ENCODE results near the gene CYS1.
"Not testable (repeated sequence)": the region's sequence is repeated elsewhere in the genome, so short reads cannot be mapped to it uniquely, and the experiment has no call there.

CYS1 gene

DNA sequence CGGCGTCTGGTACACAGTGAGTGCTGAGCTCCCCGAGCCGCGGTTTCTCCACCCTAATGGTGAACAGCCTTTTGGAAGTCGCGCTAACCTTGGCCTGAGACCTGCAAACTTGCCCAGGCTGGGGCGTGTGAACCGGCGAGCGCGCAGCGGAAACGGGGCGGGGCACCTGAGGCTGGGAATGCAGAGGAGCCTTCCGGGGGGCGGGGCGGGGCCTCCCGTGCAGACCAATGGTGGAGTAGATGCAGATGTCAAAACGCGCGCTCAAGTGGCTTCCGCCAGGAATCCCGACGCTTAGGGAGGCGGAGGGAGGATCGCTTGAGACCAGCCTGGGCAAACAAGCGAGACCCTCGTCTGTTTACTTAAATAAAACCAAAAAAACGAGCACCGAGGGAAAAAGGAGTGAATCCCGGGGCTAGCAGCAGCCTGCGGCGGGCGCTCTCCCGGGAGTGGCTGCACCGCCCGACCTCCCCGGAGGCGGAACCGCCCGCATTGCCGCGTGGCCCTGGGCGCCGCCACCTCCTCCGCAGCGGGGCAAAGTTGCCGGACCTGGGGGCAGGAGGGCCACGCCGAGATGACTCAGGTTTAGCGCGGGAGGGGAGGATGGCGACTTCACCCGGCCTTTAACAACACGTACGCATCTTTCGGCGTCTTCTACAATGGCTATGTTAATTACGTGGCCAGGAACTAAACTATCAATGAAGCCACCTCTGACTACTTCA, 40.1 kb upstream of the CYS1 start:
- Histone ChIP-seq H3K27me3 (ENCODE audit: control insufficient read depth, insufficient read depth, low read length) (no peaks in the 10 kb centered on the region), H3K4me3 (ENCODE audit: low read depth, low read length) (peak overlapping the region; percentile 85), H3K9me3 (ENCODE audit: control insufficient read depth, insufficient read depth, low read length) (no peaks in the 10 kb centered on the region), H3K9ac (ENCODE audit: low read depth, low read length) (peak overlapping the region; percentile 78), H3K27ac (ENCODE audit: low read depth, low read length) (peak overlapping the region; percentile 99), H3K4me1 (ENCODE audit: control insufficient read depth, insufficient read depth, low read length) (0 out of 2 replicates have a peak, but pooled peaks cover 6% of the 10 kb centered on the region), H3K36me3 (ENCODE audit: control insufficient read depth, insufficient read depth, low read length) (peaks cover 19% of the 10 kb centered on the region)

DNA sequence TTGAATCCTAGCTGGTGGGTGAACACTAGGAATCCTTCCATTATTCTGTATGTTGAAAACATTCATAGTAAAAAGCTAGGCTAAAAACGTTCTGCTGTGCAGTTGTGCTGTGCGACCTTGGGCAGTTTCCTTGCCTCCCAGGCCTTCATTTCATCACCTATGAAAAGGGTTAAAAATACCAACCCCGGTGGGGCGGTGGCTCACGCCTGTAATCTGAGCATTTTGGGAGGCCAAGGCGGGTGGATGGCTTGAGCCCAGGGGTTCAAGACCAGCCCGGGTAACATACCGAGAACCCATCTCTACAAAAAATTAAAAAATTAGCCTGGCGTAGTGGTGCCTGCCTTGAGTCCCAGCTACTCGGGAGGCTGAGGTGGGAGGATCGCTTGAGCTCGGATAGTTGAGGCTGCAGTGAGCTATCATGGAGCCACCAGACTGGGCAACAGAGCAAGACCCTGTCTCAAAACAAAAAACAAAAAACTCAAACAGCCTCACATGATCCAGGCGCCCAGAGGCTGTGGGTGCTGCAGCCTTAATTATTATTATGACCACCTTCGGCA, 39.5 kb upstream of the CYS1 start:
- H3K27ac ChIP-seq (ENCODE audit: low read depth, low read length): peak overlapping the region; percentile 99
- peak overlapping the region; percentile 85 for H3K4me3 ChIP-seq (ENCODE audit: low read depth, low read length)
- no peak overlapping the region for H3K9ac ChIP-seq (ENCODE audit: low read depth, low read length)
- H3K9me3 ChIP-seq (ENCODE audit: control insufficient read depth, insufficient read depth, low read length): no peaks in the 10 kb centered on the region
- H3K36me3 ChIP-seq (ENCODE audit: control insufficient read depth, insufficient read depth, low read length): peaks cover 13% of the 10 kb centered on the region
- H3K27me3 ChIP-seq (ENCODE audit: control insufficient read depth, insufficient read depth, low read length): no peaks in the 10 kb centered on the region
- 0 out of 2 replicates have a peak, but pooled peaks cover 6% of the 10 kb centered on the region for H3K4me1 ChIP-seq (ENCODE audit: control insufficient read depth, insufficient read depth, low read length)

DNA sequence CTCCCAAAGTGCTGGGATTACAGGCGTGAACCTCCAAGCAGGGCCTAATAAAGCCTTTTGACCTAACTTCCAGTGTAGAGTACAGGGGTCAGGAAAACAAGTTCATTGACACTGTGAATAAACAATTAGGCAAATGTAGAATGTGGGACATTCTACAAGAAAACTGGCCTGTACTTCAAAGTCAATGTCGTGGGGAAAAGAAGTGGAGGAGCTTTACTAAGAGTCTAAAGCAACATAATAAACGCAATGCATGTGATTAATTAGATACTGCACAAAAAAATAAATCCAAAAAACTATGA, 38.8 kb upstream of the CYS1 start:
- no peak overlapping the region for H3K27ac ChIP-seq (ENCODE audit: low read depth, low read length)
- no peak overlapping the region for H3K4me3 ChIP-seq (ENCODE audit: low read depth, low read length)
- peaks cover 6% of the 10 kb centered on the region for H3K36me3 ChIP-seq (ENCODE audit: control insufficient read depth, insufficient read depth, low read length)
- 0 out of 2 replicates have a peak, but pooled peaks cover 3% of the 10 kb centered on the region for H3K4me1 ChIP-seq (ENCODE audit: control insufficient read depth, insufficient read depth, low read length)
- no peaks in the 10 kb centered on the region for H3K9me3 ChIP-seq (ENCODE audit: control insufficient read depth, insufficient read depth, low read length)
- H3K9ac ChIP-seq (ENCODE audit: low read depth, low read length): no peak overlapping the region
- H3K27me3 ChIP-seq (ENCODE audit: control insufficient read depth, insufficient read depth, low read length): no peaks in the 10 kb centered on the region

DNA sequence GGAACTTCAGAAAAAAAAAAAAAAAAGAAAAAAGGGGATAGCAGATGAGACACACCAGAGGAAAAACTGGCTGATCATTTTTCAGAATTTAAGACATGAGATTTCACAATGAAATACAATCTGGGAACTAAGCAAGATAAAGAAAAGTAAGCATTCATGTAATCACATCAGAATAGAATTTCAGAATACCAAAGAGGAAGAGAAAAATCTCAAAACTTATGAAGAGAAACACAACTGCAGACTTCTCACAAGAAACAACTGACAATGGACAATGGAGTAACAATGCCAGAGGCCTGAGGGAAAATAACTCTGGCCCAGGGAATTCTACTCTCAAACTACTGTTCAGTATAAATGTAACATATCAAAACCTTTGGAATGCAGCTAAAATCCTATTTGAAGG, 29.1 kb upstream of the CYS1 start:
- H3K27ac ChIP-seq (ENCODE audit: low read depth, low read length): no peak overlapping the region
- no peaks in the 10 kb centered on the region for H3K4me1 ChIP-seq (ENCODE audit: control insufficient read depth, insufficient read depth, low read length)
- no peaks in the 10 kb centered on the region for H3K36me3 ChIP-seq (ENCODE audit: control insufficient read depth, insufficient read depth, low read length)
- H3K9ac ChIP-seq (ENCODE audit: low read depth, low read length): no peak overlapping the region
- H3K4me3 ChIP-seq (ENCODE audit: low read depth, low read length): no peak overlapping the region
- H3K27me3 ChIP-seq (ENCODE audit: control insufficient read depth, insufficient read depth, low read length): no peaks in the 10 kb centered on the region
- no peaks in the 10 kb centered on the region for H3K9me3 ChIP-seq (ENCODE audit: control insufficient read depth, insufficient read depth, low read length)

DNA sequence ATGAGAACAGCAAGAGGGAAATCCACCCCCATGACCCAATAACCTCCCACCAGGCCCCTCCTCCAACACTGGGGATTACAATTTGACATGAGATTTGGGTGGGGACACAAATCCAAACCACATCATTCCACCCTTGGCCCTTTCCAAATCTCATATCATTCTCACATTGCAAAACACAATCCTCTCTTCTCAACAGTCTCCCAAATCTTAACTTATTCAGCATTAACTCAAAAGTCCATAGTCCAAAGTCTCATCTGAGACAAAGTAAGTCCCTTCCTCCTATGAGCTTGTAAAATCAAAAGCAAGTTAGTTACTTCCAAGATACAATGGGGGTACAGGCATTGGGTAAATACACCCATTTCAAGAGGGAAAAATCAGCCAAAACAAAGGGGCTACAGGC, 24.7 kb upstream of the CYS1 start:
- H3K4me3 ChIP-seq (ENCODE audit: low read depth, low read length); H3K4me1 ChIP-seq (ENCODE audit: control insufficient read depth, insufficient read depth, low read length); H3K27me3 ChIP-seq (ENCODE audit: control insufficient read depth, insufficient read depth, low read length): not testable (repeated sequence)

DNA sequence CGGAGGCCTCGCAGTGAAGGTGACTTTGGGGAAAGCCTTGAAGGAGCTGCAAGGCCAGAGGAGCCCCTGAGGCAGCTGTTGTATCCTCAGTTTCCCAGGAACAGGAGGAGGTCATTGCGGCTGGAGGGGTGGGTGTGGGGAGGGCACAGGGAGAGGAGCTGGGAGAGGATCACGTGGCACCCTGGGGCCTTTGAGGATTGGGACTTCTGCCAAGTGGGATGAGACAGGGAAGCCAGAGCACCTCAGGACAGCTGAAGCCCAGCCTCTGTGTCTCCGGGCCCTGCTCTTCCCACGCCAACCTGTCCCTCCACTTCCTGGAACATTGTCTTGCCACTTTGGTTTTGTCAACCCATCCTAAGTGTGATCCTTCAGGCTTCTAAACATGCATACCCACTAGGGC, 23.0 kb upstream of the CYS1 start:
- H3K9me3 ChIP-seq (ENCODE audit: control insufficient read depth, insufficient read depth, low read length): no peaks in the 10 kb centered on the region
- H3K27me3 ChIP-seq (ENCODE audit: control insufficient read depth, insufficient read depth, low read length): no peaks in the 10 kb centered on the region
- no peak overlapping the region for H3K9ac ChIP-seq (ENCODE audit: low read depth, low read length)
- no peak overlapping the region for H3K4me3 ChIP-seq (ENCODE audit: low read depth, low read length)
- H3K4me1 ChIP-seq (ENCODE audit: control insufficient read depth, insufficient read depth, low read length): no peaks in the 10 kb centered on the region
- H3K27ac ChIP-seq (ENCODE audit: low read depth, low read length): no peak overlapping the region
- no peaks in the 10 kb centered on the region for H3K36me3 ChIP-seq (ENCODE audit: control insufficient read depth, insufficient read depth, low read length)

More for the DNA sequence above, 24.7 kb upstream of the CYS1 start:
- not testable (repeated sequence) for H3K27ac ChIP-seq (ENCODE audit: low read depth, low read length); H3K36me3 ChIP-seq (ENCODE audit: control insufficient read depth, insufficient read depth, low read length); H3K9ac ChIP-seq (ENCODE audit: low read depth, low read length); H3K9me3 ChIP-seq (ENCODE audit: control insufficient read depth, insufficient read depth, low read length)

DNA sequence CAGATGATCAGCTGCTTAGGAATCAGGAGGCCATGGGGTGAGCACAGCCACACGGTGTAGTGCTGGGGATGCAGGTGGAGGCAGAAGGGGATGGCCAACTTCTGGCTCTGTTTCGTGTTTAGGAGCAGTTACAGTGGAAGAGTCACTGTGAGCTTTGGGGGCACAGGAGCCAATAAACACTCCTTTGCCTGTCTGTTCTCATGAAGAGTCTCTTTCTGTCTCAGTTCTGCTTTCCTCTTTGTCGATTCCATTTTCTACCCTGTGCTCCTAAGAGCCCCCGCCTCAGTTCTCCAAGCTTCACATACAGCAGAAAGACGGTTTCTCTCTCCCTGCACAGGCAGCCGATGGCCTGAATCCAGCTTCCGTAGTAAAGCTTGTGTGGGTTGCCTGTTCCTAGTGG, 21.3 kb upstream of the CYS1 start:
- H3K4me1 ChIP-seq (ENCODE audit: control insufficient read depth, insufficient read depth, low read length): no peaks in the 10 kb centered on the region
- no peak overlapping the region for H3K27ac ChIP-seq (ENCODE audit: low read depth, low read length)
- no peaks in the 10 kb centered on the region for H3K9me3 ChIP-seq (ENCODE audit: control insufficient read depth, insufficient read depth, low read length)
- no peaks in the 10 kb centered on the region for H3K27me3 ChIP-seq (ENCODE audit: control insufficient read depth, insufficient read depth, low read length)
- H3K4me3 ChIP-seq (ENCODE audit: low read depth, low read length): no peak overlapping the region
- H3K9ac ChIP-seq (ENCODE audit: low read depth, low read length): no peak overlapping the region
- no peaks in the 10 kb centered on the region for H3K36me3 ChIP-seq (ENCODE audit: control insufficient read depth, insufficient read depth, low read length)

DNA sequence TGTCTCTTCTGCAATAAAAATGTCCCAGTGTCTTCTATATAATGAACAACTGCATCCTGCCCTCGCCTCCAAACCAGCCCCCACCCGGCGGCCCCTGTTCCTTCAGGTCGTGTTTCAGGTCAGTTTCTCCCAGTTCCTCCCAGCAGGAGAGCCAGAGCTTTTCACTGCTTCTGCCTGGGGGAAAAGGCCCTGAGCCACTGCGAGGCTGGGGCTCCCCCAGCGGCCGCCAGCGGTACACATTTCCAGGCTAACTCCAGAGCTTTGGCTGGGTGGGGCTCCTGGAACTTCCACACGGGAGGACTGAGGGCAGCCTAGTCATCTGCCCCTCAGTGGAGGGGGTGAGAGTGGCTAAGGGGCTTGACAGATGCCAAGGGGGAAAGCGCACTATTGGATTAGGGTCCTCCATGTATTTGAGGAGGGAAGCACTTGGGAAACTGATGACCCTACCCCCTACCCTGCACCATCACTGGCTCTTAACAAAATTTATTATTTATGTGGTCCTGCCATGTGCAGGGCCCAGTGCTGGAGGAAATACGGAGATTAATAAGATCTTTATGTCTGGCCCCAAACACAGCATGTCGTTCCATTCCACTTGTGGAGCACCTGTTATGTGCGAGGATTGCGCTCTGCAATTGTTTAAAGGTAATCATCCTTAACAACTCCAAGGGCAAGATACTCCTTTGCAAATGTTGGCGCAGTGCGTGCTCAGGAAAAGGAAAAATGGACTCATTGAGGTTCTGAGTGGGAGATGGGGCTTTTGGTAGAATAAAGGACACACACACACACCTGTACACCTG, 17.3 kb upstream of the CYS1 start:
- no peaks in the 10 kb centered on the region for H3K36me3 ChIP-seq (ENCODE audit: control insufficient read depth, insufficient read depth, low read length)
- no peak overlapping the region for H3K4me3 ChIP-seq (ENCODE audit: low read depth, low read length)
- no peak overlapping the region for H3K27ac ChIP-seq (ENCODE audit: low read depth, low read length)
- H3K27me3 ChIP-seq (ENCODE audit: control insufficient read depth, insufficient read depth, low read length): no peaks in the 10 kb centered on the region
- H3K4me1 ChIP-seq (ENCODE audit: control insufficient read depth, insufficient read depth, low read length): no peaks in the 10 kb centered on the region
- no peaks in the 10 kb centered on the region for H3K9me3 ChIP-seq (ENCODE audit: control insufficient read depth, insufficient read depth, low read length)
- no peak overlapping the region for H3K9ac ChIP-seq (ENCODE audit: low read depth, low read length)

DNA sequence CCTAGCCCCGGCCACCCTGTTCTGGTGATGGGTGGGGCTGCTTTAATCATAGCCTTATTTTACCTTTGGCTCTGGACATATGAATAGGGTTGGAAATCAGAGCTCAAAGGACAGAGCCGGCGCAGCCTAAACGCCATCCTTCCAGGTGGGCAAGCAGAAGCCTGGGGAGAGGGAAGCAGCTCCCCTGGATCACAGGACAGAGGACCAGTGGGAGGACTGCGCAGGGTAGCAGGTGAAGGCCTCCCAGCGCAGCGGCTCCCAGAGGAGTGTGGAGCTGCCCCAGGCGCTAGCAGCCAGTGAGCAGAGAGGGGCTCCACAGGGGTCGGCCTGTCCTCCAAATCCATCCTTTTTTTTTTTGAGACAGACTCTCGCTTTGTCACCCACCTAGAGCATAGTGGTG, 16.4 kb upstream of the CYS1 start:
- Histone ChIP-seq H3K9me3 (ENCODE audit: control insufficient read depth, insufficient read depth, low read length) (no peaks in the 10 kb centered on the region), H3K27ac (ENCODE audit: low read depth, low read length) (no peak overlapping the region), H3K4me3 (ENCODE audit: low read depth, low read length) (no peak overlapping the region), H3K4me1 (ENCODE audit: control insufficient read depth, insufficient read depth, low read length) (no peaks in the 10 kb centered on the region), H3K27me3 (ENCODE audit: control insufficient read depth, insufficient read depth, low read length) (no peaks in the 10 kb centered on the region), H3K9ac (ENCODE audit: low read depth, low read length) (no peak overlapping the region), H3K36me3 (ENCODE audit: control insufficient read depth, insufficient read depth, low read length) (no peaks in the 10 kb centered on the region)

DNA sequence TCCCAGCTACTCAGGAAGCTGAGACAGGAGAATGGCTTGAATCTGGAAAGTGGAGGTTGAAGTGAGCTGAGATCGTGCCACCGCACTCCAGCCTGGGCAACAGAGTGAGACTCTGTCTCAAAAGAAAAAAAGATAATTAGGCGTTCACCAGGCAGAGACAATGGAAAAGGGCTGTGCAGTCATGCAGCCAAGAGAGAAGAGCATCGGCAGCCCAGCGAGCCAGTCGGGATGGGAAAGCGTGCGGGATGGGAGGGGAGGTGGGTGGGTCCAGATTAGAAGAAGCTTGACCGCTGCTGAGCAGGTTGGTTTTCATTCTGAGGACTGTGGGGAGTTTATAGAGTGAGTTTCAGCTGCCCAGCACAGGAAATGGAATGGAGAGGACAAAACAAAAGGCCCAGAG, 15.0 kb upstream of the CYS1 start:
- Histone ChIP-seq H3K4me1 (ENCODE audit: control insufficient read depth, insufficient read depth, low read length) (no peaks in the 10 kb centered on the region), H3K27ac (ENCODE audit: low read depth, low read length) (no peak overlapping the region)

DNA sequence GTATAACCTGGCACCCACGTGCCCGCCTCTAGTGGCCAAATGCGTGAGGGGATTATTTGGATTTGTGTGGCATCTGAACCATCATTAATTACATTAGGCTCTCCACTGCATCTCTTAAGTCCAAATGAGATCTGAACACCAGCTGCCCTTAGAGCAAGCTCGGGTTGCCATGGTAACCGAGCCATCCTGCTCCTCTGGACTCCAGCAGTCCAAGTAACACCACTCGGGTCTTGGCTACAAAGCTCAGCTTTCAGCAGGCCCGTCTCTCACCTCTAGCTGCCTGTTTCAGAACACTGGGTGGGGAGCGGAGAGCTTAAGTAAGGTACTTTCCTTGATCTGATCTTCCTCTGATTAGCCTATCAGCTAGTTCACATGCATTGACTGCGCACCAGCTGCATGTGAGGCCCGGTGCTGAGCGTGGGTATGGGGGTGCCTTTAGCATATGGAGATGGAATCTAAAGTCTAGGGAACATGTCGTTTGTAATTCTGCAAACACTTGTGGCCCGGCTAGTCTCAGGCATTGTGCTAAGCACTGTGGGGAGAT, 14.1 kb upstream of the CYS1 start:
- H3K36me3 ChIP-seq (ENCODE audit: control insufficient read depth, insufficient read depth, low read length): no peaks in the 10 kb centered on the region
- no peaks in the 10 kb centered on the region for H3K27me3 ChIP-seq (ENCODE audit: control insufficient read depth, insufficient read depth, low read length)
- no peaks in the 10 kb centered on the region for H3K9me3 ChIP-seq (ENCODE audit: control insufficient read depth, insufficient read depth, low read length)
- H3K9ac ChIP-seq (ENCODE audit: low read depth, low read length): no peak overlapping the region
- 0 out of 2 replicates have a peak, but pooled peaks cover 3% of the 10 kb centered on the region for H3K4me1 ChIP-seq (ENCODE audit: control insufficient read depth, insufficient read depth, low read length)
- H3K27ac ChIP-seq (ENCODE audit: low read depth, low read length): no peak overlapping the region
- no peak overlapping the region for H3K4me3 ChIP-seq (ENCODE audit: low read depth, low read length)

More for the DNA sequence above, 15.0 kb upstream of the CYS1 start:
- Histone ChIP-seq H3K27me3 (ENCODE audit: control insufficient read depth, insufficient read depth, low read length) (no peaks in the 10 kb centered on the region), H3K9me3 (ENCODE audit: control insufficient read depth, insufficient read depth, low read length) (no peaks in the 10 kb centered on the region), H3K4me3 (ENCODE audit: low read depth, low read length) (no peak overlapping the region), H3K9ac (ENCODE audit: low read depth, low read length) (no peak overlapping the region), H3K36me3 (ENCODE audit: control insufficient read depth, insufficient read depth, low read length) (no peaks in the 10 kb centered on the region)

Measured in HUES48 (cell line).